ENCODE measurements around the gene HOXA9. TPM values are rescaled to one million over a fixed set of nuclear protein-coding genes. Genes with fewer than 3 reads are reported as not detected.

HOXA9 gene
- polyA plus RNA-seq, 3 donors, result 0.55 to 1.9 (median 1.2) TPM

- peaks cover 0 to 64% (median 24%) of the 10 kb centered on the region in 7 donors for H3K9me3 Mint-ChIP-seq
- peak within 1 kb of the TSS; percentile 36 for H2AFZ ChIP-seq (ENCODE audit: insufficient read depth, low read depth, low read length, poor library complexity, severe bottlenecking)
- H3K4me2 ChIP-seq (replicated peaks; ENCODE audit: extremely low read depth, low read length, poor library complexity, severe bottlenecking), result peak within 1 kb of the TSS; percentile 63
- H3K27ac Mint-ChIP-seq, result no peak within 1 kb of the TSS
- H3K9ac ChIP-seq (ENCODE audit: insufficient read depth, low read length, poor library complexity, severe bottlenecking), result no peak within 1 kb of the TSS
- peaks cover 88 to 97% (median 91%) of the 10 kb centered on the region in 3 donors for H3K27me3 Mint-ChIP-seq (ENCODE audit: low read depth in 3 of 3)
- peaks cover 66% of the 10 kb centered on the region for H3K4me1 Mint-ChIP-seq
- intact Hi-C loops (cut with micrococcal nuclease), result loop anchor here in 1 of 2 donors (5.0 kb wide), 2 partner anchors 59 to 1294 kb away; partner anchors contain the start of gene HOXA1
- H4K20me1 ChIP-seq (ENCODE audit: insufficient read depth, low read length), result no peaks in the 10 kb centered on the region
- peak within 1 kb of the TSS; percentile 54 to 93 for H3K4me3 Mint-ChIP-seq
- no peak within 1 kb of the TSS for H3K27ac ChIP-seq (ENCODE audit: low read depth in 1 of 2, low read length in 2 of 2)
- H3K9me3 ChIP-seq (replicated peaks in 1 of 2; ENCODE audit: control insufficient read depth in 1 of 2, insufficient read depth in 1 of 2, low read length in 2 of 2), result peaks cover 0 to 69% of the 10 kb centered on the region in 2 donors
- no peak for DNase-seq
- TF ChIP-seq CTCF (IDR thresholded peaks at IDR 0.05), result no peak
- no peaks in the 10 kb centered on the region for H3K36me3 ChIP-seq (replicated peaks in 1 of 2; ENCODE audit: control insufficient read depth in 1 of 2, insufficient read depth in 2 of 2, low read length in 2 of 2)
- peak within 1 kb of the TSS in 1 of 3 experiments; percentile 53 for H3K4me3 ChIP-seq (replicated peaks in 1 of 3; ENCODE audit: low read depth in 2 of 3, low read length in 3 of 3)
- peaks cover 88 to 92% of the 10 kb centered on the region in 2 donors for H3K27me3 ChIP-seq (ENCODE audit: control insufficient read depth in 2 of 2, insufficient read depth in 2 of 2, low read length in 2 of 2)
- H3K4me1 ChIP-seq (ENCODE audit: control insufficient read depth in 1 of 2, insufficient read depth in 2 of 2, low read length in 2 of 2), result peaks cover 58 to 63% of the 10 kb centered on the region in 2 donors
- H3K36me3 Mint-ChIP-seq, result peaks cover 6 to 23% of the 10 kb centered on the region in 2 donors
- WGBS (ENCODE audit: insufficient coverage), result 0% methylated on average over 26 of the region's 33 CpGs
- no peaks in the 10 kb centered on the region for H3K79me2 ChIP-seq (ENCODE audit: insufficient read depth, low read length)
Measured at GRCh38 chr7:27156508-27156898, 8.8 kb downstream of the HOXA9 start, which contains the start of gene HOXA7. Gene HOXA7, minus strand, starts transcription at chr7:27156675. Its CDS starts 130 bp downstream, at chr7:27156545.

- peaks cover 93 to 97% of the 10 kb centered on the region in 2 donors for H3K27me3 ChIP-seq (ENCODE audit: control insufficient read depth in 2 of 2, insufficient read depth in 2 of 2, low read length in 2 of 2)
- Mint-ChIP-seq H3K36me3 (peaks cover 10 to 27% of the 10 kb centered on the region in 2 donors), H3K27me3 (ENCODE audit: low read depth in 3 of 3) (peaks cover 93 to 100% (median 97%) of the 10 kb centered on the region in 3 donors), H3K9me3 (peaks cover 0 to 70% (median 28%) of the 10 kb centered on the region in 7 donors), H3K27ac (no peak overlapping the region), H3K4me1 (peaks cover 69% of the 10 kb centered on the region), H3K4me3 (peak overlapping the region; percentile 54 to 93)
- H3K27ac ChIP-seq (ENCODE audit: low read depth in 1 of 2, low read length in 2 of 2), result no peak overlapping the region
- peak overlapping the region; percentile 63 for H3K4me2 ChIP-seq (replicated peaks; ENCODE audit: extremely low read depth, low read length, poor library complexity, severe bottlenecking)
- H3K9ac ChIP-seq (ENCODE audit: insufficient read depth, low read length, poor library complexity, severe bottlenecking), result no peak overlapping the region
- intact Hi-C loops (cut with micrococcal nuclease), result loop anchor here in 1 of 2 donors (5.0 kb wide), 2 partner anchors 59 to 1294 kb away; partner anchors contain the start of gene HOXA1
- DNase-seq, result no peak
- no peaks in the 10 kb centered on the region for H4K20me1 ChIP-seq (ENCODE audit: insufficient read depth, low read length)
- H3K9me3 ChIP-seq (replicated peaks in 1 of 2; ENCODE audit: control insufficient read depth in 1 of 2, insufficient read depth in 1 of 2, low read length in 2 of 2), result peaks cover 0 to 73% of the 10 kb centered on the region in 2 donors
- no peaks in the 10 kb centered on the region for H3K79me2 ChIP-seq (ENCODE audit: insufficient read depth, low read length)
- peak overlapping the region in 1 of 3 experiments; percentile 53 for H3K4me3 ChIP-seq (replicated peaks in 1 of 3; ENCODE audit: low read depth in 2 of 3, low read length in 3 of 3)
- no peaks in the 10 kb centered on the region for H3K36me3 ChIP-seq (replicated peaks in 1 of 2; ENCODE audit: control insufficient read depth in 1 of 2, insufficient read depth in 2 of 2, low read length in 2 of 2)
- WGBS (ENCODE audit: insufficient coverage), result under 1% methylated on average over 59 of the region's 63 CpGs
- TF ChIP-seq CTCF (IDR thresholded peaks at IDR 0.05), result no peak
- peaks cover 61 to 64% of the 10 kb centered on the region in 2 donors for H3K4me1 ChIP-seq (ENCODE audit: control insufficient read depth in 1 of 2, insufficient read depth in 2 of 2, low read length in 2 of 2)
- peak overlapping the region; percentile 36 for H2AFZ ChIP-seq (ENCODE audit: insufficient read depth, low read depth, low read length, poor library complexity, severe bottlenecking)
Measured at GRCh38 chr7:27155816-27156507, 9.4 kb downstream of the HOXA9 start.

Data from CD14-positive monocyte (primary cell).